Liver (tissue), 9 donors: ENCODE results near the gene FREM3. TPM values are rescaled to one million over a fixed set of nuclear protein-coding genes. Genes with fewer than 3 reads are reported as not detected.

Experiments
- DNase-seq: peaks from one replicate; pipeline ENCODE4 v3.0.0-alpha.2; 2017; ENCODE audit warnings: low spot score
- H3K27ac ChIP-seq, 2 donors: one replicate each; pipeline ENCODE4 v1.7.0; 2013; ENCODE audit warnings: inconsistent platforms in 2 of 2, low read length in 2 of 2, control low read depth in 1 of 2, low read depth in 1 of 2, mild to moderate bottlenecking in 1 of 2
- H3K27me3 ChIP-seq, 4 donors: one replicate each; pipeline versions ENCODE4 v1.6.1 to v1.7.0; 2013; ENCODE audit warnings: low read length in 3 of 4, inconsistent platforms in 1 of 4, mild to moderate bottlenecking in 1 of 4, moderate library complexity in 1 of 4; ENCODE audit not compliant: control insufficient read depth in 4 of 4, insufficient read depth in 4 of 4
- H3K36me3 ChIP-seq, 4 donors: one replicate each; pipeline versions ENCODE4 v1.6.1 to v1.7.0; 2013; ENCODE audit warnings: low read length in 3 of 4, mild to moderate bottlenecking in 3 of 4, low read depth in 1 of 4, moderate library complexity in 1 of 4; ENCODE audit not compliant: control insufficient read depth in 4 of 4, insufficient read depth in 3 of 4
- H3K4me1 ChIP-seq, 4 donors: one replicate each; pipeline versions ENCODE4 v1.6.1 to v1.7.0; 2013; ENCODE audit warnings: low read length in 3 of 4, mild to moderate bottlenecking in 3 of 4, moderate library complexity in 1 of 4; ENCODE audit not compliant: control insufficient read depth in 4 of 4, insufficient read depth in 4 of 4
- H3K4me3 ChIP-seq, 3 donors: one replicate each; pipeline versions ENCODE4 v1.6.1 to v1.7.0; 2013; ENCODE audit warnings: low read length in 3 of 3, control low read depth in 1 of 3, low read depth in 1 of 3, mild to moderate bottlenecking in 1 of 3
- H3K9ac ChIP-seq, 2 donors: one replicate each; pipeline ENCODE4 v1.7.0; 2013; ENCODE audit warnings: low read length in 2 of 2, mild to moderate bottlenecking in 2 of 2, moderate library complexity in 2 of 2, control low read depth in 1 of 2, low read depth in 1 of 2
- H3K9me3 ChIP-seq, 4 donors: one replicate each; pipeline versions ENCODE4 v1.6.1 to v1.7.0; 2013; ENCODE audit warnings: low read length in 3 of 4; ENCODE audit not compliant: control insufficient read depth in 4 of 4
- EGR1 ChIP-seq, 2 donors: IDR thresholded peaks; 2 replicates each; pipeline ENCODE4 v1.6.1; 2016 to 2018; ENCODE audit warnings: antibody characterized with exemption in 2 of 2, low read depth in 2 of 2
- FOXA1 ChIP-seq: IDR thresholded peaks from 2 replicates; pipeline ENCODE4 v1.6.1; 2016; ENCODE audit warnings: antibody characterized with exemption
- FOXA2 ChIP-seq: IDR thresholded peaks from 2 replicates; pipeline ENCODE4 v1.6.1; 2016; ENCODE audit warnings: antibody characterized with exemption
- GABPA ChIP-seq, 2 donors: IDR thresholded peaks in 1 of 2; conservative IDR thresholded peaks in 1 of 2; 2 replicates each; pipeline ENCODE4 v1.6.1; 2016; ENCODE audit warnings: antibody characterized with exemption in 2 of 2, mild to moderate bottlenecking in 1 of 2, moderate library complexity in 1 of 2
- HNF4A ChIP-seq, 2 donors: conservative IDR thresholded peaks; 2 replicates each; pipeline ENCODE4 v1.6.1; 2016; ENCODE audit warnings: antibody characterized with exemption in 2 of 2, mild to moderate bottlenecking in 2 of 2
- HNF4G ChIP-seq: IDR thresholded peaks from 2 replicates; pipeline ENCODE4 v1.6.1; 2016; ENCODE audit warnings: antibody characterized with exemption
- JUND ChIP-seq, 2 donors: IDR thresholded peaks; 2 replicates each; pipeline ENCODE4 v1.6.1; 2016; ENCODE audit warnings: antibody characterized with exemption in 2 of 2
- NR2F2 ChIP-seq: IDR thresholded peaks from 2 replicates; pipeline ENCODE4 v1.6.1; 2016; ENCODE audit warnings: antibody characterized with exemption
- RAD21 ChIP-seq, 2 donors: IDR thresholded peaks; 2 replicates each; pipeline ENCODE4 v1.6.1; 2016; ENCODE audit warnings: antibody characterized with exemption in 2 of 2, mild to moderate bottlenecking in 2 of 2
- RXRA ChIP-seq, 2 donors: IDR thresholded peaks; 2 replicates each; pipeline ENCODE4 v1.6.1; 2017 to 2018; ENCODE audit warnings: antibody characterized with exemption in 2 of 2, mild to moderate bottlenecking in 1 of 2
- SP1 ChIP-seq: IDR thresholded peaks from 2 replicates; pipeline ENCODE4 v1.6.1; 2018; ENCODE audit warnings: antibody characterized with exemption, mild to moderate bottlenecking
- TAF1 ChIP-seq: conservative IDR thresholded peaks from 2 replicates; pipeline ENCODE4 v1.6.1; 2016; ENCODE audit warnings: antibody characterized with exemption, mild to moderate bottlenecking
- YY1 ChIP-seq: IDR thresholded peaks from 2 replicates; pipeline ENCODE4 v1.6.1; 2016; ENCODE audit warnings: antibody characterized with exemption, mild to moderate bottlenecking
- WGBS: extraction: QIAGEN DNeasy Blood & Tissue Kit; methylation state at CpG from one replicate; pipeline ENCODE4 v1.1.7; 2013; 5-methylcytosine and 5-hydroxymethylcytosine counted together
- polyA plus RNA-seq, 2 donors: library from polyadenylated mRNA; stranded (reverse) in 1 of 2; unstranded in 1 of 2; fragments of 200-250 nt in 1 of 2; fragments of >200 nt in 1 of 2; fragmentation: Nextera tagmentation in 1 of 2; extraction: Ambion mirVana in 1 of 2; gene quantifications; one replicate each; pipeline versions ENCODE4 v1.2.1 to v1.2.3, GENCODE V29; 2013 to 2015
- total RNA-seq, 2 donors: library from RNA; depleted of rRNA; stranded (reverse); fragments of >200 nt; gene quantifications; one replicate each; pipeline ENCODE4 v1.2.3, GENCODE V29; 2014
- TF ChIP-seq, protein P1 (sequence below): IDR thresholded peaks from 2 replicates; pipeline ENCODE4 v1.6.1; 2016; ENCODE audit warnings: antibody characterized with exemption, mild to moderate bottlenecking
- TF ChIP-seq, protein P2 (sequence below): fragments of 150-350 bp; IDR thresholded peaks from 2 replicates; pipeline ENCODE4 v1.5.1; 2017; ENCODE audit warnings: improper control_type of control experiment, low read depth, low read length; ENCODE audit not compliant: missing input control
- TF ChIP-seq, protein P3 (sequence below): IDR thresholded peaks from 2 replicates; pipeline ENCODE4 v1.6.1; 2016; ENCODE audit warnings: antibody characterized with exemption
- TF ChIP-seq, protein P4 (sequence below): IDR thresholded peaks from 2 replicates; pipeline ENCODE4 v1.6.1; 2016; ENCODE audit warnings: antibody characterized with exemption
- TF ChIP-seq, protein P5 (sequence below): IDR thresholded peaks from 2 replicates; pipeline ENCODE4 v1.6.1; 2016; ENCODE audit warnings: antibody characterized with exemption
- donor health status: healthy.
- donor health status: healthy.
- donor health status: healthy.
- donor health status: healthy.
- donor health status: healthy.

The FREM3 gene
- total and polyA plus RNA-seq, 4 donors = not detected

DNA sequence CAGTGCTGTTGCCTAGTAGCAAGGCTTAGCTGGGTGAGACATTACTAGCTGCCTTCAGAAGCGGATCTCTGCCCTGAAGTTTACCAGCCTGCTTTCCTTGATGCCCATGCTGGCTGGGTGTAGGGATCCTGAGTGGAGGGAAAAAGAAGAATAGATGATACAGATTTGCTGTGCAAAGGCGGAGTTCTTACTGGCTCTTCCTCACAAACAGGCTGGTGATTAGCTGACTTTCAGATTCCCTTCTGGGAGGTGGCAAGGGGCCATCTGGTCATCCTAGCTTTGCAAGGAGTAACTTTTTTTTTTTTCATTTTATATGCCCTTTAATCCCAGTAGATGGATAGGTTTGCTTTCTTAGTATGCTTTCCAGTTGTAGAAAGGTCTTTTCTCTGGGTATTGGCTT lies 142.2 kb downstream of the FREM3 start (continued):
- TF ChIP-seq, protein P1, sequence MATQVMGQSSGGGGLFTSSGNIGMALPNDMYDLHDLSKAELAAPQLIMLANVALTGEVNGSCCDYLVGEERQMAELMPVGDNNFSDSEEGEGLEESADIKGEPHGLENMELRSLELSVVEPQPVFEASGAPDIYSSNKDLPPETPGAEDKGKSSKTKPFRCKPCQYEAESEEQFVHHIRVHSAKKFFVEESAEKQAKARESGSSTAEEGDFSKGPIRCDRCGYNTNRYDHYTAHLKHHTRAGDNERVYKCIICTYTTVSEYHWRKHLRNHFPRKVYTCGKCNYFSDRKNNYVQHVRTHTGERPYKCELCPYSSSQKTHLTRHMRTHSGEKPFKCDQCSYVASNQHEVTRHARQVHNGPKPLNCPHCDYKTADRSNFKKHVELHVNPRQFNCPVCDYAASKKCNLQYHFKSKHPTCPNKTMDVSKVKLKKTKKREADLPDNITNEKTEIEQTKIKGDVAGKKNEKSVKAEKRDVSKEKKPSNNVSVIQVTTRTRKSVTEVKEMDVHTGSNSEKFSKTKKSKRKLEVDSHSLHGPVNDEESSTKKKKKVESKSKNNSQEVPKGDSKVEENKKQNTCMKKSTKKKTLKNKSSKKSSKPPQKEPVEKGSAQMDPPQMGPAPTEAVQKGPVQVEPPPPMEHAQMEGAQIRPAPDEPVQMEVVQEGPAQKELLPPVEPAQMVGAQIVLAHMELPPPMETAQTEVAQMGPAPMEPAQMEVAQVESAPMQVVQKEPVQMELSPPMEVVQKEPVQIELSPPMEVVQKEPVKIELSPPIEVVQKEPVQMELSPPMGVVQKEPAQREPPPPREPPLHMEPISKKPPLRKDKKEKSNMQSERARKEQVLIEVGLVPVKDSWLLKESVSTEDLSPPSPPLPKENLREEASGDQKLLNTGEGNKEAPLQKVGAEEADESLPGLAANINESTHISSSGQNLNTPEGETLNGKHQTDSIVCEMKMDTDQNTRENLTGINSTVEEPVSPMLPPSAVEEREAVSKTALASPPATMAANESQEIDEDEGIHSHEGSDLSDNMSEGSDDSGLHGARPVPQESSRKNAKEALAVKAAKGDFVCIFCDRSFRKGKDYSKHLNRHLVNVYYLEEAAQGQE = no peak
- no peak for TF ChIP-seq FOXA2
- TF ChIP-seq EGR1 (IDR thresholded peaks at IDR 0.05; ENCODE audit: low read depth in 2 of 2) = no peak
- no peak for TF ChIP-seq NR2F2
- TF ChIP-seq HNF4G = no peak

DNA sequence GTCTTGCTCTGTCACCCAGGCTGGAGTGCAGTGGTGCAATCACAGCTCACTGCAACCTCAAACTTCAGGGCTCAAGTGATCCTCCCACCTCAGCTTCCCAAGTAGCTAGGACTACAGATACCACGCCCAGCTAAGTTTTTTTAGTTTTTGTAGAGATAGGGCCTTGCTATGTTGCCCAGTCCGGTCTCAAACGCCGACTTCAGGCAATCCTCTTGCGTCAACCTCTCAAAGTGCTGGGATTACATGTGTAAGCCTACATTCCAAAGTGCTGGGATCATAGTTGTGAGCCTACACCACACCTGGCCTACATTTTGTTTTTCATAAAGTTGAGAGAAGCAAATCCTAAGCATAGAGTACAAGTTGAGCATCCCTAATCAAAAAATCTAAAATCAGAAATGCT lies 144.8 kb downstream of the FREM3 start:
- Histone ChIP-seq H3K27ac (no peak overlapping the region), H3K9ac (no peak overlapping the region), H3K4me1 (peaks cover 0 to 14% (median 2%) of the 10 kb centered on the region in 4 donors), H3K4me3 (no peak overlapping the region), H3K36me3 (peaks cover 2 to 15% (median 7%) of the 10 kb centered on the region in 4 donors), H3K27me3 (no peaks in the 10 kb centered on the region), H3K9me3 (no peaks in the 10 kb centered on the region)
- no peak for DNase-seq
- TF ChIP-seq HNF4G (no peak), HNF4A (conservative IDR thresholded peaks at IDR 0.05) (no peak), JUND (IDR thresholded peaks at IDR 0.05) (no peak), RAD21 (IDR thresholded peaks at IDR 0.05) (no peak), YY1 (no peak), FOXA2 (no peak), GABPA (IDR thresholded peaks at IDR 0.05 in 1 of 2, conservative IDR thresholded peaks at IDR 0.05 in 1 of 2) (no peak), TAF1 (no peak), FOXA1 (no peak), NR2F2 (no peak), RXRA (IDR thresholded peaks at IDR 0.05) (no peak), EGR1 (IDR thresholded peaks at IDR 0.05; ENCODE audit: low read depth in 2 of 2) (no peak), SP1 (no peak)
- TF ChIP-seq, protein P1 = no peak
- TF ChIP-seq, protein P2, sequence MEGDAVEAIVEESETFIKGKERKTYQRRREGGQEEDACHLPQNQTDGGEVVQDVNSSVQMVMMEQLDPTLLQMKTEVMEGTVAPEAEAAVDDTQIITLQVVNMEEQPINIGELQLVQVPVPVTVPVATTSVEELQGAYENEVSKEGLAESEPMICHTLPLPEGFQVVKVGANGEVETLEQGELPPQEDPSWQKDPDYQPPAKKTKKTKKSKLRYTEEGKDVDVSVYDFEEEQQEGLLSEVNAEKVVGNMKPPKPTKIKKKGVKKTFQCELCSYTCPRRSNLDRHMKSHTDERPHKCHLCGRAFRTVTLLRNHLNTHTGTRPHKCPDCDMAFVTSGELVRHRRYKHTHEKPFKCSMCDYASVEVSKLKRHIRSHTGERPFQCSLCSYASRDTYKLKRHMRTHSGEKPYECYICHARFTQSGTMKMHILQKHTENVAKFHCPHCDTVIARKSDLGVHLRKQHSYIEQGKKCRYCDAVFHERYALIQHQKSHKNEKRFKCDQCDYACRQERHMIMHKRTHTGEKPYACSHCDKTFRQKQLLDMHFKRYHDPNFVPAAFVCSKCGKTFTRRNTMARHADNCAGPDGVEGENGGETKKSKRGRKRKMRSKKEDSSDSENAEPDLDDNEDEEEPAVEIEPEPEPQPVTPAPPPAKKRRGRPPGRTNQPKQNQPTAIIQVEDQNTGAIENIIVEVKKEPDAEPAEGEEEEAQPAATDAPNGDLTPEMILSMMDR = no peak
- TF ChIP-seq, protein P3, sequence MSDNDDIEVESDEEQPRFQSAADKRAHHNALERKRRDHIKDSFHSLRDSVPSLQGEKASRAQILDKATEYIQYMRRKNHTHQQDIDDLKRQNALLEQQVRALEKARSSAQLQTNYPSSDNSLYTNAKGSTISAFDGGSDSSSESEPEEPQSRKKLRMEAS = no peak
- TF ChIP-seq, protein P4, sequence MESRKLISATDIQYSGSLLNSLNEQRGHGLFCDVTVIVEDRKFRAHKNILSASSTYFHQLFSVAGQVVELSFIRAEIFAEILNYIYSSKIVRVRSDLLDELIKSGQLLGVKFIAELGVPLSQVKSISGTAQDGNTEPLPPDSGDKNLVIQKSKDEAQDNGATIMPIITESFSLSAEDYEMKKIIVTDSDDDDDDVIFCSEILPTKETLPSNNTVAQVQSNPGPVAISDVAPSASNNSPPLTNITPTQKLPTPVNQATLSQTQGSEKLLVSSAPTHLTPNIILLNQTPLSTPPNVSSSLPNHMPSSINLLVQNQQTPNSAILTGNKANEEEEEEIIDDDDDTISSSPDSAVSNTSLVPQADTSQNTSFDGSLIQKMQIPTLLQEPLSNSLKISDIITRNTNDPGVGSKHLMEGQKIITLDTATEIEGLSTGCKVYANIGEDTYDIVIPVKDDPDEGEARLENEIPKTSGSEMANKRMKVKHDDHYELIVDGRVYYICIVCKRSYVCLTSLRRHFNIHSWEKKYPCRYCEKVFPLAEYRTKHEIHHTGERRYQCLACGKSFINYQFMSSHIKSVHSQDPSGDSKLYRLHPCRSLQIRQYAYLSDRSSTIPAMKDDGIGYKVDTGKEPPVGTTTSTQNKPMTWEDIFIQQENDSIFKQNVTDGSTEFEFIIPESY = no peak
- TF ChIP-seq, protein P5, sequence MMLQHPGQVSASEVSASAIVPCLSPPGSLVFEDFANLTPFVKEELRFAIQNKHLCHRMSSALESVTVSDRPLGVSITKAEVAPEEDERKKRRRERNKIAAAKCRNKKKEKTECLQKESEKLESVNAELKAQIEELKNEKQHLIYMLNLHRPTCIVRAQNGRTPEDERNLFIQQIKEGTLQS = no peak
- WGBS = 93% methylated on average over 5 of the region's 5 CpGs
